ENCODE measurements around the gene GPR146.
A peak's percentile ranks its signal among the peaks of the same experiment; 100 is the strongest.
"Not testable (repeated sequence)": the region's sequence is repeated elsewhere in the genome, so short reads cannot be mapped to it uniquely, and the experiment has no call there.

Gene GPR146

GRCh38 chr7:1065585-1066241, 21.4 kb downstream of the GPR146 start:
- Mint-ChIP-seq H3K9me3 (peaks cover 2% of the 10 kb centered on the region), H3K27ac (peak overlapping the region; percentile 70), H3K4me3 (peak overlapping the region; percentile 66), H3K4me1 (peaks cover 43% of the 10 kb centered on the region), H3K27me3 (peaks cover 25% of the 10 kb centered on the region), H3K36me3 (peaks cover 28% of the 10 kb centered on the region)
- ATAC-seq, result peak; percentile 89

DNA sequence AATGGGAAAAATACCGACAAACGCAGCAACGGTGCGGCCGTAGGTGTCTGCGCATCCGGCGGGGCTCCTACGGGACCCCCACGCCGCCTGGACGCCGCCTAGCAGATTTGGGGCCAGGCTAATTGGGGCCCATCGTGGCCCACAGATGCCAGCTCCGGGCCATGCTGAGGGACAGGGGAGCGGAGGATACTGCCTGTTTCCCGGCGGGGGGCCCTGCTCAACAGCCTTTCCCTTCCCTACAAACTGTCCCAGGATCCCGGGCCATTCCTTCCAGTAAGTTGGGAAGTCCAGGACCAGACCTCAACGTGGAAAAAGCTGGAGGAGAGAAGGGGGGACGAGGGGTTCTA, 21.9 kb downstream of the GPR146 start:
- Mint-ChIP-seq H3K4me1 (peaks cover 38% of the 10 kb centered on the region), H3K36me3 (peaks cover 27% of the 10 kb centered on the region), H3K27ac (no peak overlapping the region), H3K27me3 (peaks cover 22% of the 10 kb centered on the region), H3K9me3 (peaks cover 2% of the 10 kb centered on the region), H3K4me3 (no peak overlapping the region)
- ATAC-seq, result no peak

DNA sequence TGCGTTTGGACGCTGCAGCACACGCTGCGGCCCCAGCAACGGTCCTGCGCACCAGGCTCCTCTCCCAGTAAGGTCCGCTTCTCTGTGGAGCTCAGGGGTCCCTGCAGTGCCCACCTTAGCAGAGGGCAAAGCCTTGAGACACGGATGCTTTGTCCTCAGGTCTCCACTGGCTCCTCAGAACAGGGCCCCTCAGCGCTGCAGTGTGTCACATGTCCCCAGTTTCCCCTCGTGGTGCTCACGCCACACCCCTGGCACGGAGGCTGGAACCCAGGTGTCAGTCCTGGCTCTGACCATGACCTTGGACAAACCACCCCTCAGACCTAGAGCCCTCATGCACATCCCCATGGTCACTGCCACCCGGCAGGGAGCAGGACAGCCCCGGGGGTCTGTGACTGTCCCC, 23.7 kb downstream of the GPR146 start:
- Mint-ChIP-seq H3K27ac (no peak overlapping the region), H3K27me3 (peaks cover 12% of the 10 kb centered on the region), H3K4me3 (no peak overlapping the region), H3K4me1 (peaks cover 20% of the 10 kb centered on the region), H3K9me3 (no peaks in the 10 kb centered on the region), H3K36me3 (peaks cover 12% of the 10 kb centered on the region)
- ATAC-seq, result no peak

DNA sequence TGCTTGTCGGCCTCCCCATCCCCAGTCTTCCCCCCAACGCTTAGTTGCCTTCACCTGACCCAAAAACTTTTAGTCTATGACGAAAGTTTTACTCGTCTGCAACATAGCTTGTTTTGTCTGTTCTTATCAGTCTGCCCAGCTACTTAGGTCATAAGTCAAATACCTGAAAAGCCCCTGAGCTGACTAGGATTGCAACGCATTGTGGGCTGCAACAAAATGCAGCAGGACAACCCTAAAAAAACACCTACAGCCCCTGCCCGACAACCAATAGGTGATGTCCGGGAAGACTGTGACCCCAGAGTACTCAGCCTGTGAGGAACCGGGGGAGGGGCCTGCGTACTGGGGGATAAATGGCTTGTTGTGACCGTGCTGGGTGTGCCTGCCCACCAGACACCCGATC, 24.3 kb downstream of the GPR146 start:
- peaks cover 6% of the 10 kb centered on the region for H3K36me3 Mint-ChIP-seq
- no peak overlapping the region for H3K4me3 Mint-ChIP-seq
- no peaks in the 10 kb centered on the region for H3K9me3 Mint-ChIP-seq
- peaks cover 18% of the 10 kb centered on the region for H3K4me1 Mint-ChIP-seq
- no peak overlapping the region for H3K27ac Mint-ChIP-seq
- peaks cover 7% of the 10 kb centered on the region for H3K27me3 Mint-ChIP-seq
- no peak for ATAC-seq

DNA sequence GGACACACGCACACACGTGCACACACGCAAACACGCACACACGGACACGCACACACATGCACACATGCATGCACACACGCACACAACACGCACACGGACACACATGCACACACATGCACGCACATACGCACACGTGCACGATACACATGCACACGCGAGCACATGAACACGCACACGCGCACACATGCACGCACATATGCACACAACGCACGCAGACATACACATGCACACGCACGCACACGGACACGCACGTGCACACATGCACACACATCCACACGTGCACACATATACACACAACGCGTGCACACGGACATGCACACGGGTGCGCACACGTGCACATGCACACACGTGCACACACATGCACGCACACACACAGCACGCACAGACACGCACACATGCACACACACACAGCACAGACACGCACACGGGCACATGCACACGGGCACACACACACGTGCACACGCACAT, 26.2 kb downstream of the GPR146 start:
- Mint-ChIP-seq H3K27me3 (peaks cover 7% of the 10 kb centered on the region), H3K9me3 (no peaks in the 10 kb centered on the region), H3K36me3 (peaks cover 5% of the 10 kb centered on the region), H3K4me3 (no peak overlapping the region), H3K4me1 (peaks cover 16% of the 10 kb centered on the region), H3K27ac (no peak overlapping the region)
- ATAC-seq, result no peak

GRCh38 chr7:1071731-1072254, 27.4 kb downstream of the GPR146 start:
- ATAC-seq, result no peak
- Mint-ChIP-seq H3K4me3 (no peak overlapping the region), H3K4me1 (peaks cover 15% of the 10 kb centered on the region), H3K36me3 (peaks cover 4% of the 10 kb centered on the region), H3K27ac (no peak overlapping the region), H3K9me3 (no peaks in the 10 kb centered on the region), H3K27me3 (peaks cover 7% of the 10 kb centered on the region)

- peak; percentile 44 for ATAC-seq
- peak overlapping the region; percentile 22 for H3K27ac Mint-ChIP-seq
- H3K4me1 Mint-ChIP-seq, result peaks cover 15% of the 10 kb centered on the region
- no peaks in the 10 kb centered on the region for H3K36me3 Mint-ChIP-seq
- H3K9me3 Mint-ChIP-seq, result no peaks in the 10 kb centered on the region
- H3K27me3 Mint-ChIP-seq, result peaks cover 7% of the 10 kb centered on the region
- no peak overlapping the region for H3K4me3 Mint-ChIP-seq
Observed at GRCh38 chr7:1073142-1073977, 29.0 kb downstream of the GPR146 start.

GRCh38 chr7:1074018-1074417, 29.7 kb downstream of the GPR146 start:
- not testable (repeated sequence) for H3K4me3 Mint-ChIP-seq, H3K36me3 Mint-ChIP-seq
- ATAC-seq, result peak; percentile 32

DNA sequence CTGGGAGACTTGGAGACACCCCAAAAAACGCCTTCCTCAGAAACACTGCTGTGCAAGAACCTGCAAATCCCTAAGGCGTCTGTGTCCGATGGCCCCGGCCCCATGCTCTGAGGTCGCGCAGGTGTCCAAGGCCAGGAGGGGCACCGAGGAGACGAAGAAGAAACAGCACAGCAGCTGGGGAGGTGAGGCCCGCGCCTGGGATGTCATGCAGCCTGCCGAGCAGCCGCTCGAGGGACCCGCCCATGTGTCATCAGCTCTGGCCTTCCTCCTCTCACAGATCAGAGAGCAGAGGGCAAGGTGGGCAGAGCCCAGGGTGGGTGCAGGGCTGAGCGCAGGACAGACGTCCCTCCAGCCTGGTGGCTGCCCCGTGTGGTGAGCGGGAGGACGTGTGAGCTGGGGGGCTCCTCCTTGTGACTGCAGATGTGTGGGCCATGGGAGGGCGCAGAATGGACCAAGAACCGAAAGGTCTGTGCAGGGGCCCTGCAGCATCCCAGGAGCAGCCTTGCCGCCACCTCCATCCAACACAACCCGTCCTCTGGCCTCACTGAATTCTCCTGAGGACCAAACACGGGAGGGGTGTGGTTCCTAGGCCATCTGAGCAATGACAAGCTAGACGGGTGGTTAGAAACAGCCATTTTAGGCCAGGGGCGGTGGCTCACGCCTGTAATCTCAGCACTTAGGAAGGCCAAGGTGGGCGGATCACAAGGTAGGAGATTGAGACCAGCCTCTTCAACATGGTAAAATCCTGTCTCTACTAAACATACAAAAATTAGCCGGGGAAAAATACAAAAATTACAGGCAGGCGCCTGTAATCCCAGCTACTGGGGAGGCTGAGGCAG, 30.5 kb downstream of the GPR146 start:
- peaks cover 15% of the 10 kb centered on the region for H3K4me1 Mint-ChIP-seq
- no peak for ATAC-seq
- H3K4me3 Mint-ChIP-seq, result no peak overlapping the region
- peaks cover 7% of the 10 kb centered on the region for H3K27me3 Mint-ChIP-seq
- H3K36me3 Mint-ChIP-seq, result no peaks in the 10 kb centered on the region
- no peak overlapping the region for H3K27ac Mint-ChIP-seq
- no peaks in the 10 kb centered on the region for H3K9me3 Mint-ChIP-seq

More at GRCh38 chr7:1074018-1074417, 29.7 kb downstream of the GPR146 start:
- H3K27me3 Mint-ChIP-seq, H3K27ac Mint-ChIP-seq, H3K9me3 Mint-ChIP-seq: not testable (repeated sequence)
- peaks cover 15% of the 10 kb centered on the region for H3K4me1 Mint-ChIP-seq

- peaks cover 7% of the 10 kb centered on the region for H3K27me3 Mint-ChIP-seq
- H3K9me3 Mint-ChIP-seq, result no peaks in the 10 kb centered on the region
- no peak overlapping the region for H3K27ac Mint-ChIP-seq
- ATAC-seq, result no peak
- H3K36me3 Mint-ChIP-seq, result no peaks in the 10 kb centered on the region
- H3K4me1 Mint-ChIP-seq, result peaks cover 15% of the 10 kb centered on the region
- H3K4me3 Mint-ChIP-seq, result no peak overlapping the region
Observed at GRCh38 chr7:1076184-1077072, 32.1 kb downstream of the GPR146 start.

DNA sequence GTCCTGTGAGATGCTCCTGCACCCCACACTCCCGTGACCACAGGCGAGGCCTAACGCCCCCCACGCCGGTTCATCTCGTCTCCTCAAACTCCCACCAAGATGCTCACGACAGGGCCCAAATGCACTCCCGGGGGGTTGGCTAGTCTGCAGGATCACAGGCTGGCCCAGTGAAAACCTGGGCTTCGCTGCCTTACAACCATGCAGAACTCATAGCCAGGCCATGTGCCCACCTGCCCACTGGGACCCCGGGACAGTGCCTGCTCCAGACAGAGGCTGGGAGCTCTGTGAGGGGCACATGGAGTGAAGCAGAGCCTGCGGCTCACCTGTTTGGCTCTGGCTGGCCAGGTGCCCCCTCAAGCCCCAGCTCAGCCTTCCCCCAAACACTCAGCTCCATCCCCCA, 34.2 kb downstream of the GPR146 start:
- peaks cover 7% of the 10 kb centered on the region for H3K27me3 Mint-ChIP-seq
- no peaks in the 10 kb centered on the region for H3K9me3 Mint-ChIP-seq
- no peak for ATAC-seq
- peaks cover 20% of the 10 kb centered on the region for H3K4me1 Mint-ChIP-seq
- no peak overlapping the region for H3K4me3 Mint-ChIP-seq
- no peak overlapping the region for H3K27ac Mint-ChIP-seq
- H3K36me3 Mint-ChIP-seq, result peaks cover 16% of the 10 kb centered on the region

- ATAC-seq, result no peak
- Mint-ChIP-seq H3K4me3 (no peak overlapping the region), H3K27me3 (peaks cover 6% of the 10 kb centered on the region), H3K4me1 (peaks cover 20% of the 10 kb centered on the region), H3K36me3 (peaks cover 16% of the 10 kb centered on the region), H3K27ac (no peak overlapping the region), H3K9me3 (no peaks in the 10 kb centered on the region)
Observed at GRCh38 chr7:1078985-1079384, 34.6 kb downstream of the GPR146 start.

GRCh38 chr7:1079546-1079945, 35.2 kb downstream of the GPR146 start:
- no peak for ATAC-seq
- H3K4me3 Mint-ChIP-seq, result no peak overlapping the region
- H3K27me3 Mint-ChIP-seq, result peaks cover under 1% of the 10 kb centered on the region
- H3K36me3 Mint-ChIP-seq, result peaks cover 16% of the 10 kb centered on the region
- H3K27ac Mint-ChIP-seq, result no peak overlapping the region
- H3K4me1 Mint-ChIP-seq, result peaks cover 18% of the 10 kb centered on the region
- no peaks in the 10 kb centered on the region for H3K9me3 Mint-ChIP-seq

GRCh38 chr7:1080252-1080920, 36.0 kb downstream of the GPR146 start:
- no peak for ATAC-seq
- H3K9me3 Mint-ChIP-seq, result no peaks in the 10 kb centered on the region
- peaks cover 16% of the 10 kb centered on the region for H3K36me3 Mint-ChIP-seq
- H3K27ac Mint-ChIP-seq, result no peak overlapping the region
- no peaks in the 10 kb centered on the region for H3K27me3 Mint-ChIP-seq
- peaks cover 26% of the 10 kb centered on the region for H3K4me1 Mint-ChIP-seq
- H3K4me3 Mint-ChIP-seq, result no peak overlapping the region
